HTERT RPE-1 (cell line): ENCODE measurements around the gene SIPA1L3.
"Not testable (repeated sequence)": the region's sequence is repeated elsewhere in the genome, so short reads cannot be mapped to it uniquely, and the experiment has no call there.

Source experiments
- in situ Hi-C: fragments of 300-500 bp; cut with MboI; formaldehyde crosslinking; loops from 4 replicates; pipeline ENCODE4 v1.14.3; 2020; ENCODE audit warnings: low sequenced_read_pairs

Gene SIPA1L3

GRCh38 chr19:38017401-38018151 lies 110.6 kb downstream of the SIPA1L3 start:
- in situ Hi-C loops: no loop called here

- in situ Hi-C loops: no loop called here
These were observed 111.8 kb downstream of the SIPA1L3 start for GRCh38 chr19:38018694-38019395.

GRCh38 chr19:38019396-38019724 lies 112.4 kb downstream of the SIPA1L3 start:
- in situ Hi-C loops: no loop called here

- in situ Hi-C loops: no loop called here
These were observed 113.3 kb downstream of the SIPA1L3 start for GRCh38 chr19:38020311-38020710.

- in situ Hi-C loops: no loop called here
These were observed 114.3 kb downstream of the SIPA1L3 start for GRCh38 chr19:38021352-38021751.

- in situ Hi-C loops: no loop called here
These were observed 116.0 kb downstream of the SIPA1L3 start for GRCh38 chr19:38022791-38023670.

DNA sequence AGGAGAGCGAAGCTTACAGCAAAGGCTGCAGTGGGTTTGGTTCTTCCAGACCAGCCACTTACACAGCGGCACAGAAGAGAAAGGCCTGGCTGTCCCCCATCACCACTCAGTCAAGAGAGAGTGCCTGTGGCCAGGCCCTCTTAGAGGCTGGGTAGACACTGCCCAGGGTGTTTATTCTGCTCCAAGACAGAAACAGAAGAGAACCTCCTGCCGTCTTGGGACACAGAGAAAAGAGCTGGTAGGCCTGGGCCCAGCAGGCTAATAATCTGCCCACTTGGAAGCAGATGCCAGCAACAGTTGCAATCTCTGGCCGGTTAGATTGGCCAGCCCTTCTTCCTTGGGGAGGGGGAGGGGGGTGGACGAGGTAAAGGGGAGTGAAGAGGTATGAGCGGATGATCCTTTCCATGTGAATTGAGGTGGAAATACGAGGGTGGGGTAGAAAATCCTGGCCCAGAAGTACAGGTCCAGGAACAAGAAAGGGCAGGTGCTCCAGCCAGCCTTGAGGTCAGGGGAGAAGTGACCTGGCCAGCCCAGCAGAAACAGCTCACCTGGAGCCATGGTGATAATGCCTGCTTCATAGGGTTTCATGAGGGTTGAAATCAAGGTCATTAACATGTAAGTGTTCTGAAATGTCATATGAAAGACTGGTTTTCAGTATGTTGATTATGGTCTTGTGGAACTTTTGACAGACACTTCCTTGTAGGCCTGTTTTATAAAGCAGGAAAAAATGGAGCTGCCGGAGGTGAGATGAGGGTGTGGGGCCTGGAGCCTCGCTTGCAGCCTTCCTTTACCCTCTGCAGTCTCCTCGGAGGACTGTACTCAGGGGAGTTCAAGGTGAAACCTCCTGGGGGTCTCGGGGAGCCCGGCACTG lies 116.9 kb downstream of the SIPA1L3 start:
- in situ Hi-C loops: no loop called here

- in situ Hi-C loops: no loop called here
These were observed 118.2 kb downstream of the SIPA1L3 start for GRCh38 chr19:38024992-38025908.

DNA sequence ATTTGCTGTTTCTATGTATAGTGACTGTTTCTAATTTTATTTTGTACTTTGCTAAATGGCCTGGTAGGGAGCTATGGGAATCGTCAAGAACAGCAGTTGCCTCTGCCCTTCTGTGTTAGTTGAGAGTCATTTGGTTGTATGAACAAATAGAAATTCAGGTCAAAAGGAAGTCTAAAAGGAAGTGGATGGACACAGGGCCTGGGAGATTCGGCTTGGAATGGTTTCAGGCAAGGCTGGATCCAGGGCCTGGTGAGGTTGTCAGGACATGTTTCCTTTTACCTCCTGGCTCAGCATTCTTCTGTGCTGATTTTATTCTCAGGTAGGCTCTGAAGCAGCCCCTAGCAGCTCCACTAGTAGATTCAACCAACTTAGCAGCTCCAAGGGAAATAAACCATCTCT lies 118.9 kb downstream of the SIPA1L3 start:
- in situ Hi-C loops: no loop called here

GRCh38 chr19:38028913-38029510 lies 122.0 kb downstream of the SIPA1L3 start:
- in situ Hi-C loops: no loop called here

DNA sequence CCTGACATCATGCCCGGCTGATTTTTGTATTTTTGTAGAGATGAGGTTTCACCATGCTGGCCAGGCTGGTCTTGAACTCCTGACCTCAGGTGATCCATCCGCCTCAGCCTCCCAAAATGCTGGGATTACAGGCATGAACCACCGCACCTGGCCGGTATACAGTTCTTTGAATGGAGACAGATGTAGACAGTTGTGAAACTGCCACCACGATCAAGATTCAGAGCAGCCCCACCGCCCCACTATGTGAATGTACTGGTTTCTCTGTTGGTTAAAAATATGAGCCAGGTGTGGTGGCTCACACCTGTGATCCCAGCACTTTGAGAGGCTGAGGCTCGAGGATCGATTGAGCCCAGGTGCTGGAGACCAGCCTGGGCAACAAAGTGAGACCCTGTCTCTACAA lies 123.0 kb downstream of the SIPA1L3 start:
- in situ Hi-C loops: not testable (repeated sequence)

- in situ Hi-C loops: no loop called here
These were observed 123.8 kb downstream of the SIPA1L3 start for GRCh38 chr19:38030686-38031422.

GRCh38 chr19:38031423-38031770 lies 124.4 kb downstream of the SIPA1L3 start:
- in situ Hi-C loops: no loop called here

DNA sequence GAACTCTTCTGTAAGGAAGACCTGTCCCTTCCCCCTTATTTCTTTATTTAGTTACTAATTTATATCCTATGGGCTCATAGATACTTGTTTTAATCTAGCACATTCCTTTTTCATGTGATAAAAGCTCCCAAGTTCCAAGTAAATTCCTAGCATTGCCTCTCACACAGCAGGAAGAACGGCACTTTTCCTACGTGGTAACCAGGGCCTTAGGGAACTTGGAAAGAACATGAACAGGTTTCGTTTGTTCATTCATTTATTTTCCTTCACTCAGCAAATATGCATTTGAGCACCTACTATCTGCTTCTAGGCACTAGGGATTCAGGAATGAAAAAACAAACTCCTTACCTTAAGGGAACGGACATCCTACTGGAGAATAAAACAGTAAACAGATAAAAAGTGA lies 125.1 kb downstream of the SIPA1L3 start:
- in situ Hi-C loops: no loop called here

GRCh38 chr19:38032951-38033350 lies 125.9 kb downstream of the SIPA1L3 start:
- in situ Hi-C loops: no loop called here

- in situ Hi-C loops: no loop called here
These were observed 126.9 kb downstream of the SIPA1L3 start for GRCh38 chr19:38033658-38034491.

DNA sequence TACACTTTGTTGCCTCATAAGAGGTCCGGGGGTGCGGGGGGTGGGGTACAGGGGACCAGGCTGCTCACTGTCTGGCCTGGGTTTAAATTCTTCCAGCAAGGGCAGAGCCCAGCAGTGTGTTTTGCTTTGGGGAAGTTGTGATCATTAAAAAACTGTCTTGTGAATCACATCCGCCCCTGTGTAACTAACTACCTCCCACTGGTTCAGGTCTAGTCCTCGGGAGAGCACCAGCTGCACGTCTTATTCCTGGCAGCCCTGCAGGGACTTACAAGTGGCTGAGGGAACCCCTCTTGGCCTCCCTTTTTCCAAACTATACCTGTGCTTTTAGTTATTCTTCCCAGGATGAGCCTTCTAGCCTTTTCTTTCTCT lies 127.5 kb downstream of the SIPA1L3 start:
- in situ Hi-C loops: no loop called here
